Mucosa of descending colon (tissue), 3 donors: Measurements from ENCODE around the gene TMEM62. TPM values are rescaled to one million over a fixed set of nuclear protein-coding genes. Genes with fewer than 3 reads are reported as not detected.
A peak's percentile ranks its signal among the peaks of the same experiment; 100 is the strongest.

Experiments
- ATAC-seq: fragments of 200-7000 bp; cut with Tn5 transposase; one replicate; pipeline ENCODE4 v1.9.1; 2020; ENCODE audit warnings: mild to moderate bottlenecking, moderate library complexity
- DNase-seq, 3 donors: peaks; one replicate each; pipeline ENCODE4 v3.0.0-alpha.2; 2020
- H3K36me3 ChIP-seq: fragments of 200-600 bp; one replicate; pipeline ENCODE4 v1.8.0; 2021; ENCODE audit warnings: low read depth, mild to moderate bottlenecking
- H3K4me1 ChIP-seq: fragments of 200-600 bp; one replicate; pipeline ENCODE4 v1.8.0; 2021; ENCODE audit warnings: low read depth, mild to moderate bottlenecking
- H3K4me3 ChIP-seq: fragments of 200-600 bp; one replicate; pipeline ENCODE4 v1.8.0; 2021; ENCODE audit warnings: mild to moderate bottlenecking
- H3K9me3 ChIP-seq: fragments of 200-600 bp; one replicate; pipeline ENCODE4 v1.8.0; 2021; ENCODE audit warnings: mild to moderate bottlenecking
- intact Hi-C, 2 donors: fragments of 100-400 bp; cut with DNase I in 1 of 2; cut with micrococcal nuclease in 1 of 2; formaldehyde crosslinking; loops; one replicate each; pipeline versions ENCODE4 v1.11.0 to v1.11.1; 2022; cut with DNase I, micrococcal nuclease
- long read RNA-seq, 2 donors: library from polyadenylated mRNA; unstranded; transcript quantifications; one replicate each; pipeline ENCODE4 v2.0.0, GENCODE V29; 2019 to 2021
- total RNA-seq, 3 donors: library from RNA; stranded (reverse); fragmentation: NEBNext Ultra II Directional in 2 of 3; extraction: Animal tissue kit (Norgen Biotek cat#: 25700) in 2 of 3; gene quantifications; one replicate each; pipeline versions ENCODE4 v1.2.1 to v1.2.4, GENCODE V29; 2021 to 2023
- TF ChIP-seq, protein P1 (sequence below): fragments of 200-600 bp; IDR thresholded peaks from one replicate; pipeline ENCODE4 v1.8.0; 2022; ENCODE audit warnings: antibody characterized with exemption, mild to moderate bottlenecking
- donor health status: DM: no; HTN: no; CAD: no; lungs with moderate emphysema.
- donor health status: DM: no; HTN: no; CAD: no.
- donor health status: DM: no; HTN: yes; CAD: no.

Gene TMEM62
- total RNA-seq = 10 to 100 TPM; 26.8 to 43.7 (median 34.9) TPM
- long read RNA-seq, donor 1, transcript TMEM62-201 (14 exons, 2,771 nt) = major isoform, 8 of 9 reads
- long read RNA-seq, donor 1, partial matches to known transcripts = 0 of 9 reads
- long read RNA-seq, donor 1, other reads (novel, unspliced or antisense) = 1 of 9 reads
- long read RNA-seq, donor 2, partial matches to known transcripts = 0 of 11 reads
- long read RNA-seq, donor 2, other reads (novel, unspliced or antisense) = 9 of 11 reads

- Histone ChIP-seq H3K9me3 (no peaks in the 10 kb centered on the region), H3K4me1 (peaks cover 16% of the 10 kb centered on the region), H3K4me3 (peak within 1 kb of the TSS; percentile 80), H3K36me3 (peaks cover 7% of the 10 kb centered on the region)
- ATAC-seq (peak; percentile 95), DNase-seq (peak; percentile 91 to 93 (median 92))
- intact Hi-C loops = no loop called here
- TF ChIP-seq, protein P1, sequence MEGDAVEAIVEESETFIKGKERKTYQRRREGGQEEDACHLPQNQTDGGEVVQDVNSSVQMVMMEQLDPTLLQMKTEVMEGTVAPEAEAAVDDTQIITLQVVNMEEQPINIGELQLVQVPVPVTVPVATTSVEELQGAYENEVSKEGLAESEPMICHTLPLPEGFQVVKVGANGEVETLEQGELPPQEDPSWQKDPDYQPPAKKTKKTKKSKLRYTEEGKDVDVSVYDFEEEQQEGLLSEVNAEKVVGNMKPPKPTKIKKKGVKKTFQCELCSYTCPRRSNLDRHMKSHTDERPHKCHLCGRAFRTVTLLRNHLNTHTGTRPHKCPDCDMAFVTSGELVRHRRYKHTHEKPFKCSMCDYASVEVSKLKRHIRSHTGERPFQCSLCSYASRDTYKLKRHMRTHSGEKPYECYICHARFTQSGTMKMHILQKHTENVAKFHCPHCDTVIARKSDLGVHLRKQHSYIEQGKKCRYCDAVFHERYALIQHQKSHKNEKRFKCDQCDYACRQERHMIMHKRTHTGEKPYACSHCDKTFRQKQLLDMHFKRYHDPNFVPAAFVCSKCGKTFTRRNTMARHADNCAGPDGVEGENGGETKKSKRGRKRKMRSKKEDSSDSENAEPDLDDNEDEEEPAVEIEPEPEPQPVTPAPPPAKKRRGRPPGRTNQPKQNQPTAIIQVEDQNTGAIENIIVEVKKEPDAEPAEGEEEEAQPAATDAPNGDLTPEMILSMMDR = no peak
Observed at GRCh38 chr15:43133430-43134156, at the start of gene TMEM62. TMEM62 (plus strand) TSS chr15:43133586; CDS start chr15:43133803, 217 bp downstream.

DNA sequence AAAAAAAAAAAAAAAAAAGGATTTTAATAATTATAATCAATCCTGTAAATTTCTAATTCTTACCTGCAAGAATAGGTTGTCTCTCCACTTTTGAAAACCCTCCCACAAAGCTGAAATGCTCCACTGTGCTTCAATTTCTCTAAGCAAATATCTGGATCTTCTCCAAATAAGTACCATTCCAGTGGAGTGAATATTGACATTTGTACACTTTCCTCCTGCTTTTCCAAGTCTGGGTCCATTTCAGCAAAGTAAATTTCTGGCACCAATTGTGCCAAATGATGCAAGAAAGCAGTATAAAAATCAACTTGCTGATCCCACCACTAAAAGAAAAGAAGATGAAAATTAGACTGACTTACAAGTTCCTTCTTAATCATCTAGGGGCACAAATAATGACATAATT lies 47.5 kb upstream of the TMEM62 start:
- no peaks in the 10 kb centered on the region for H3K36me3 ChIP-seq
- H3K4me1 ChIP-seq = no peaks in the 10 kb centered on the region
- TF ChIP-seq, protein P1 = no peak
- ATAC-seq (no peak), DNase-seq (no peak)
- intact Hi-C loops = loop anchor here in 1 of 2 donors (10.0 kb wide), 1 partner anchor 59 kb away; no protein-coding TSS in a partner anchor
- H3K9me3 ChIP-seq = no peaks in the 10 kb centered on the region
- H3K4me3 ChIP-seq = no peak overlapping the region

DNA sequence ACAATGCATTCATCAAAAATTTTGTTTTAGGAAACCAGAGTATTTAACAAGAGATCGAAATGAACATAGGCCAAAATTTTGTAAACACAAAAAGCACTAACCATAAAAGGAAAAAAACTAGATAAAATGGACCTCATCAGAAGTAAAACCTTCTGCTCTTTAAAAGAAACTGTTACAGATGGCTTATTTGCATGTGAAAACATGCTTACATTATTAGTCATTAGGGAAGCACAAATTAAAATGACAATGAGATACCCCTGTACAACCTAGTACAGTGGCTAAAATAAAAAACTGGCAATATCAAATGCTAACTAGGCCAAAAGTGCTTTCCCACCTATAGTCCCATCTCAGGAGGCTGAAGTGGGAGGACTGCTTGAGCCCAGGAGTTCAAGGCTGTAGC lies 46.8 kb upstream of the TMEM62 start:
- ATAC-seq = no peak
- intact Hi-C loops = loop anchor here in 1 of 2 donors (10.0 kb wide), 1 partner anchor 58 kb away; no protein-coding TSS in a partner anchor
- Histone ChIP-seq H3K9me3 (no peaks in the 10 kb centered on the region), H3K36me3 (no peaks in the 10 kb centered on the region), H3K4me1 (no peaks in the 10 kb centered on the region), H3K4me3 (no peak overlapping the region)
- DNase-seq = no peak
- TF ChIP-seq, protein P1 = no peak

- ATAC-seq = no peak
- H3K4me3 ChIP-seq = no peak overlapping the region
- no peaks in the 10 kb centered on the region for H3K36me3 ChIP-seq
- DNase-seq = no peak
- intact Hi-C loops = no loop called here
- no peaks in the 10 kb centered on the region for H3K4me1 ChIP-seq
- TF ChIP-seq, protein P1 = no peak
- H3K9me3 ChIP-seq = no peaks in the 10 kb centered on the region
Observed at GRCh38 chr15:43091859-43092258, 41.5 kb upstream of the TMEM62 start.

DNA sequence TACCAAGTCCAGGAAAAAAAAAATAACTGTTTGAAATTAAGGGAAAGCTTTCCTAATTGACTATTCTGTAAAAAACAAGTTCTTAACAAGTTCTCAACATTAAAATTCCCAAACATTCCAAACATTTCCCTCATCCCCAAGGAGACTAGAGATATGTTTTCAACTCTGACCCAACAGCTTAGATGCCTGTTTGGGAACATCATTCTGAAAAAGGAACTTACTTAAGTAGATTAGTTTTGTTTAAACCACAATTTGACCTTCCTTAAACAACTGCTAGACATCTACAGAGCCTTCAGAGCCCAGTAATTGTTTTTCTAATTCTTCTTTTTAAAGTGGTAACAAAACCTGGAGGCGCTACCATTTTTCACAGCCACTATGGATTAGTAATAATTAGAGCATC lies 40.4 kb upstream of the TMEM62 start:
- Histone ChIP-seq H3K9me3 (no peaks in the 10 kb centered on the region), H3K4me3 (no peak overlapping the region), H3K4me1 (no peaks in the 10 kb centered on the region), H3K36me3 (no peaks in the 10 kb centered on the region)
- intact Hi-C loops = no loop called here
- ATAC-seq (no peak), DNase-seq (no peak)
- TF ChIP-seq, protein P1 = no peak
